ENCODE data around the gene SIGLEC7.

GRCh38 chr19:51144482-51145045 is 2.5 kb downstream of the SIGLEC7 start:
- no peak for TF ChIP-seq POLR2AphosphoS5 (IDR thresholded peaks at IDR 0.05; ENCODE audit: low read depth, low read length)
- TF ChIP-seq POLR2A (IDR thresholded peaks at IDR 0.05; ENCODE audit: low read depth, low read length), result no peak
